Measurements from ENCODE around the gene NCOA5. TPM values are rescaled to one million over a fixed set of nuclear protein-coding genes. Genes with fewer than 3 reads are reported as not detected.
A peak's percentile ranks its signal among the peaks of the same experiment; 100 is the strongest.

The NCOA5 gene
- total and polyA plus RNA-seq, 9 of the 15 experiments (the other 6 are each of a cell fraction or from before 2014, with no cell fraction given) = 3.9 to 22.8 (median 13.8) TPM

DNA sequence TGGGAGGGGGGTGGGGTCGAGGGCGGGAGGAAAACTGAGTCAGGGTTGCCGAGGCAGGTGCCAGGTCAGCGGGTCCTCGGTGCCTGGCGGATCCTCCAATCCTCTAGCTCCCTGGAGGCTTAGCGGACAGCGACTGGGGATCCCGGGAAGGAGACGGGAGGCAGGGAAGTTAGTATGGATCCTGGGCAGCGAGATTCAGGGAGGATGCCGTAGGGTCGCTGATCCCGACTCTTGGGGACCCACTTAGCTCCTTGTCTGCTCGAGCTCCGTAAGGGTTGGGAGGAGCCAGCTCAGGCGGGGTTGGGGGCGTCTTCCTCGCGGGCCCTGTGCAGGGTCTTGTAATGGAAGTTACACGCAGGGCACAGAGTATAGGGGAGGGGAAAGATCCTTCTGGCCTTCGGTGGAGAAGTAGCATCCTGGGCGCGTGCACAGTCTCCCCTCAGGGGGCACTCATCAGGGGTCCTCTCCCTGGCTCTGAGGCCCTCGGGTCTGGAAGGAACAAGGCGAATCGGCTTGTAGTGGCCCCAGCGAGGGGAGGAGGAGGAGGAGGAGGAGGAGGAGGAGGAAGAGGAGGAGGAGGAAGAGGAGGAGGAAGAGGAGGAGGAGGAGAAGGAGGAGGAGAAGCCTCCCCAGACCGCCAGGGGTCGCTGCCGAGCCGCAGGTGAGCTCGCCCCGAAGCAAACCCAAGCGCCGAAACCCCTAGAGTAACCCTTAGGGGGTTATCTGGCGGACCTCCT lies 67.2 kb downstream of the NCOA5 start (continued):
- TF ChIP-seq SAP30 (IDR thresholded peaks at IDR 0.05; ENCODE audit: borderline replicate concordance, insufficient read depth, low read depth, low read length, poor library complexity, severe bottlenecking) (no peak), THRB (CRISPR knock-in tag; conservative IDR thresholded peaks at IDR 0.05) (0 out of 2 replicates have a peak, but pooled peaks have one; percentile 48), TFAP4 (CRISPR knock-in tag; IDR thresholded peaks at IDR 0.05; ENCODE audit: borderline replicate concordance) (peak; percentile 31; the same call in 1 of the 2 replicates), NCOA1 (IDR thresholded peaks at IDR 0.05; ENCODE audit: low read depth) (no peak), KLF6 (CRISPR knock-in tag; IDR thresholded peaks at IDR 0.05; ENCODE audit: borderline replicate concordance) (no peak), ZNF696 (CRISPR knock-in tag; conservative IDR thresholded peaks at IDR 0.05) (no peak), KDM1A (IDR thresholded peaks at IDR 0.05) (peak in 1 of 2 experiments; percentile 60; a peak in 1 of 4 replicates), ZBED1 (IDR thresholded peaks at IDR 0.05) (no peak), XRCC5 (IDR thresholded peaks at IDR 0.05; ENCODE audit: low read depth, low read length) (peak; percentile 86; the same call in 1 of the 2 replicates), ZBTB7A (IDR thresholded peaks at IDR 0.05; ENCODE audit: borderline replicate concordance, control insufficient read depth, low read depth, low read length) (0 out of 2 replicates have a peak, but pooled peaks have one; percentile 4), STAG1 (CRISPR knock-in tag; IDR thresholded peaks at IDR 0.05; ENCODE audit: borderline replicate concordance) (peak; percentile 27; the same call in 1 of the 2 replicates), MEF2D (tag; conservative IDR thresholded peaks at IDR 0.05; ENCODE audit: low read depth) (no peak), PREB (CRISPR knock-in tag; IDR thresholded peaks at IDR 0.05) (no peak), RBFOX2 (IDR thresholded peaks at IDR 0.05; ENCODE audit: low read depth, low read length) (no peak), HMG20A (CRISPR knock-in tag; conservative IDR thresholded peaks at IDR 0.05) (no peak), FOXP4 (CRISPR knock-in tag; IDR thresholded peaks at IDR 0.05; ENCODE audit: borderline replicate concordance) (no peak), EGR1 (conservative IDR thresholded peaks at IDR 0.05) (peak; percentile 33), ZFP1 (CRISPR knock-in tag; IDR thresholded peaks at IDR 0.05) (no peak), ZBTB26 (CRISPR knock-in tag; IDR thresholded peaks at IDR 0.05) (0 out of 2 replicates have a peak, but pooled peaks have one; percentile 54)
- TF ChIP-seq, protein P1, sequence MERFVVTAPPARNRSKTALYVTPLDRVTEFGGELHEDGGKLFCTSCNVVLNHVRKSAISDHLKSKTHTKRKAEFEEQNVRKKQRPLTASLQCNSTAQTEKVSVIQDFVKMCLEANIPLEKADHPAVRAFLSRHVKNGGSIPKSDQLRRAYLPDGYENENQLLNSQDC (CRISPR knock-in tag; IDR thresholded peaks at IDR 0.05) = no peak
